GM18499 (cell line): Measurements from ENCODE around the gene CTSH.
"Not testable (repeated sequence)": the region's sequence is repeated elsewhere in the genome, so short reads cannot be mapped to it uniquely, and the experiment has no call there.

Experiments used
- ATAC-seq: cut with Tn5 transposase; IDR thresholded peaks from one replicate; pipeline ENCODE4 v1.9.1; 2021; ENCODE audit warnings: moderate number of reproducible peaks; ENCODE audit not compliant: insufficient read depth, unreplicated experiment

The CTSH gene

DNA sequence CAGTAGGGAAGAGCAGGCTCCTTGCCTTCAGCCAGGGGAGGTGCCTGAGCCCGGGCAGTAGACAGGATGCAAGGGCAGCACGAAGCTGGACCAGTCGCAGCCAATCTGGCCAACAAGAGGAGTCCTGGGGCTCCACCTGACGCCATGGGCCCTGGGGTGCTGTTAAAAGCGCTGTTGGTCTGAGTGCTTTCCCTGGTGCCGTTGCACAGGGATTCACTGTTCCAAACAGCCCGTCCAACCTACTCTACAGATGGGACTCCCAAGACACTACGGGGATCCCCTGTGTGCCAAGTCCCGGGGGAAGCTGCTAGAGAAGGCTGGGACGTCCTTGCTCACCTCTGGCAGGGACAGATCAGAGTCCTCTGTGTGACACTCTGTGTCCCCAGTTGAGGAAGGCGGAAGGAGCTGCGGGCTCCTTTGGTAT, 632 bp downstream of the CTSH start:
- no peak for ATAC-seq

DNA sequence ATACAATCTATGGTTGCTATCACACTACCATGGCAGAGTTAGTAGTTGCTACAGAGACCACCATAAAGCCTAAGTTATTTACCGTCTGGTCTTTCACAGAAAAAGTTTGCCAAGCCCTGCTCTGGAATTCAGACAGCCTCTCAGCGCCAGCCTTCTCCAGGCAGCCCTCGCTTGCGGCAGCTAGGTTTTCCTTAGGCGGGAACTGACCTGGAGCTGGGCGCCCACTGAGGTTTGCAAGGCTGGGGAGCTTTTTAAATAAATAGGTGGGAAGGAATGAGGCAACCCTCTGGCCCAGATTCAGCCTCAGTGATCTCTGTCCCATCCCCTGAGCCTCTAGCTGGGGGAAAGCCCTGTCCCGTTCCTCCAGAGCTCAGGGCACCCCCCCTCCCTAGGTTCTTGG, 1.2 kb downstream of the CTSH start:
- no peak for ATAC-seq

DNA sequence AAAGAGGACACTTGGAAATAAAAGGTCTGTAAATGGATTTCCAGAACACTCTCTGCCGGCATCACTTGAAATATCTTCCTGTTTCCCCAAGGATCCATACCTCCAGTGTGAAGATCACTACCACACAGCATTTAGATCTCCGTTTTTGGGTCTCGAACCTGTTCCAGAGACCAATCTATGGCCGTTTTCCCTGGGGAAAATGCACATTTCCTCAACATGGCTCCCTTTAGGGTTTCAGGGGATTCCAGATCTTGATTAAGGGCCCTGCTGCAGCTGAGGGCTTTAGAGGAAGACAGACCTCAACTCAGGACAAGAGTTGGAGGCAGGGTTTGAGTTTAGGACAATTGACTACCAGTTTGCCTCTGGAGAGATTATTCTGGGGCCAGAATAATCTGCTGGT, 2.1 kb downstream of the CTSH start:
- no peak for ATAC-seq

DNA sequence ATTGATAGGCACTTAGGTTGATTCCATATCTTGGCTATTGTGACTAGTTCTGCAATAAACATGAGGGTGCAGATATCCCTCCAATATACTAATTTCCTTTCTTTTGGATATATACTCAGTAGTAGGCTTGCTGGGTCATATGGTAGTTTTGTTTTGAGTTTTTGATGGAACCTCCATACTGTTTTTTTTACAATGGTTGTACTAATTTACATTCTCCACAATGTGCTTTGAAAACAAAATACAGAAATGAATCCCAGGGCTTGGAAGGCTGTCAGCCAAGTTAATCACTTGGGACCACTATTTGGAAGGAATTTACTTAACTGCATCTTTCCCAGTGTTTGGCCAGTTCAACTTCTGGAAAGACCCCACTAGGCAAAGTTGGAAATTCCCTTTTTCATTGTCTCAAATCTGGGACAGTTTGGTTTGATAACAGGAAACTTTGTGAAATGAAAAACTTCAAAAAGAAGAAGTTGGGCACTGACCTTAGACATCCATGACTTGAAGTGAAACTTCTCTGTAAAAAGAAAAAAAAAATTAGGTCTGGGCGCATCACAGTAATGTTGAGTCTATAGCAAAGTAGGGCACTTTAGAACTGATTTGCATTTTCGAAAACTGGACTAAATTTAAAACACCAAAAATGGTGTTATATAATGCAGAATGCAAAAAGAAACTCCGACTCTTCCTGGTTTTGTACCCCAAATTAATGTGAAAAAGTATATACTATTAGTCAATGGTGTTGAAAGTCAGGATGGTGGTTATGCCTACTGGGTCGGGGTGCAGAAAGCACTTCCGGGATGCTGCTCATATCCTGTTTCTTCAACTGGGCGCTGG, 6.0 kb downstream of the CTSH start:
- peak; percentile 36 for ATAC-seq

DNA sequence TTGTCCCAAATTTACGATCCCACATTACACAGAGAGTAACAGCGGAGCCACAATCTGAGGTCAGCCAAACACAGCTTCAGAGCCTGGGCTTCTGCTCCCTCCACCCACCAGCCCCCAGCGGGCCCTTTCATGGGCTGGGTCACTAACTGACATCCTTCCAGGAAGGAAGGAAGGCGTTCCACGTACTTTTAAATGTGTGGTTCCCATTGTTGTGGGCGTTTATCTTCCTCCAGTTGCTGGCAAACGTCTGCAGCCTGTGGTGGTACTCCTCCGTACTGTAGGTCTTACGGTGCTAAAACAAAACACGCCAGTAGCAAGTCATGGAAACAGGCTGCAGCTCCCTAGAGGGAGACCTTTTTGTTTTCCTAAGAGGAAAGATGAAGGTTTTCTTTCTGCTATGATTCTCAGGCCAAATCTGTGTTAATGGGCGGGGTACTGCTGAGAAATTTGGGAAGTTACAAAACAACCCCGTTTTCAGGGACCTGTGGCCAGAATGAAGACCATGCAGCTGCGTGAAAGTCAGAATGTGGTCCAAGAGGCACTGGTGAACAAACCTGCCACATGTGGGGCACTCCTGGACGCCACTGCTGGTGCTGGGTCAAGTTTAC, 7.6 kb downstream of the CTSH start:
- no peak for ATAC-seq

DNA sequence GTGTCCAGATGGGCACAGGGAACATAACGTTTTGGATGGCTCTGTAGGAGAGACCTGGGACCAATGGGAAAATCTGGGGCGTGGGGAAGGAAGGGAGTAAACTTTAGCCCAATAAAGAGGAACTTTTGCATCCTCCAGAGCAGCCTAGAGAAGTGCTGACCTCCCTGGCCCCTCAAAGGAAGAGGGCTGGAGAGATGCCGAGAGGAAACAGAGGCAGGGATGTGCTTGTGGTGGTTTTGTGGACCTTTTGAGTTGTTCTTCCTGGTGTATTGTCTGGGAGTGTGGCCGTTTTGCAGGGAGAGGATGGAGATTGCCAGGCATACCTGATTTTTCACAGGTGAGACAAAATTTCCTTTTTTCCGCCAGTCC, 10.2 kb downstream of the CTSH start:
- no peak for ATAC-seq

DNA sequence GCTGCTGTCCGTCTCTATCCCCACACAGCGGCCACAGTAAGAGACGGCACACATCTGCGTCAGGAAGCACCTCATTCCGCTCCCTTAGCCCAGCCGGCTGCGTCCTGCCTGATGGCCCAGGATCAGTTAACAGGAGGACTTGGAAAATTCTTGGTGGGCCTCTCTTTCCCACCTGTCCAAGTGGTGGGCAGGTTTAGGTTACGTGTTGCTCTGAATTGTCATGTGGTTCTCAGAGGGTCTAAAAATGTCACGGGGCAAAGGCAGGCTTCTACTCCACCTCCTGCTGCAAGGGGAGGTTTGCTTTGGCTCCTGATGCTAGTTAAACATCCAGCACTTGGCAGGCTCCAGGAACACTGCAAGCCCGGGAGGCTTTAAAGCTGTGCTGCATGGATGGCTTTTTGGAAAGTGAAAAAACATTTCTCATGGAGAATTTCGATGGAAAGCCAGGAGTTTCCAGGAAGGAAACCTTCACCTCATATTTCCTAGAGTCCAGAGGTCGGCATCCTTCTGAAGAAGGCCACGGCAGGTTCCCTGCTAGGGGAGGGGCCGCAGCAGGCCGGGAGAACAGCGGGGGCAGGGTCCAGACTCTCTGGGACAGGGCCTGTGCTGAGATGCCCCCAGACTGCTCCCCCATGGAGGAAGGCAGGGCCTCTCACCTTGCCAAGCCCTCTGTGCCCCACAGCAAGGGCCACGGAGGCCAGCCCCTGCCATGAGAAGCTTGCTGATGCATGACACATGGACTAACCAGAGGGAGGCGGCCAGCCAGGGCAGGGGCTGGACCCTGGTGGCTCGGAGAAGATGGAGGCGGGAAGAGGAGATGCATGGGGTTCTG, 10.8 kb downstream of the CTSH start:
- no peak for ATAC-seq

DNA sequence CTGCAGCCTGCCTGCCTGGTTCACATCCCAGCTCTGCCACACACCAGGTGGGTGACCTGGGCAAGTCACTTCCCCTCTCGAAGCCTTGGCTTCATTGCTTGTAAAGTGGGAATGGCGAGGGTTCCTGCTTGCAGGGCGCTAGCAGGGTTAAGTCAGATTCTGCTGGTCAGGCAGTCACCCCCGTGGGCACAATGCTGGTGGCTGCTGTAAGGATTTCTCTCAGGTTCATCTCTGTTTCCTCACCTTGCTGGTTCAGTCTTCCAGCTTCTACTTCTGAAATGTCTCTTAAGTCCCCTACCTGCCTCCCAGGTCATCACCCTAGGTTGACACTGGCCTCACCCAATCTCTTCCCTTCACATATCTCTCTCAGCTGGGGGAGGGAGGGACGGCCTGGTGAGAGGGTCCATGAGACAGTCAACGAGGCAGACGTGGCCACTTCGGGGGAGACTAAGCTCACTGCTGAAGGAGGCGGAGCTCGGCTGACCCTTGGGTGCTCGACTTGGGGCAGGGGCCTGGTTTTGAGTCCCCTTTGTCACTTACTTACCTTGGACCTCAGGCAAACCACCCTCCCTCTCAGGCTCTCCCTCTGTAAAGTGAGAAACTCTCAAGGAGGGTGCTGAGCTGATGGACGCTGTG, 11.5 kb downstream of the CTSH start:
- ATAC-seq, result no peak

DNA sequence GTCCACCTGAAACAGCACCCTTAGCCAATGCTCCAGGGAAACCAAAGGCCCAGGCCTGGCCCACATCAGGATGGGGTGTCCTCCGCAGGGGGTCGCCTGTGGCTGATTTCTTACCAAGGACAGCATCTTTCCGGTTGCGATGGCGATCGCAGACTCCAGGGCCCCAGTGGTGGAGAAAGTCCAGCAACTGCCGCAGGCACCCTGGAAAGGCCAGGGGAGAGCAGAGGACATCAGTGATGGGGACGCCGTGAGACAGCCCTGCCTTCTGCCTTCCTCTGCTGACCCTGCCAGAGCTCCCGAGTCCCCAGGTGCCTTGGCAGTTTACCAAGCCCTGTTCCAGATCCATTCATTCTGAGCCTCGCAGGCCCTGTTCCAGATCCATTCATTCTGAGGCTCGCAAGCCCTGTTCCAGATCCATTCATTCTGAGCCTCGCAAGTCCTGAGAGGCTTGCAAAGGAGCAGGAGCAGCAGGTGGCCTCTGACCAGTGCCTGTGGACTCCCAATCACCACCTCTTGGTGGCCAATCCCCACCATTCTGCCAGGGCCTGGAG, 12.5 kb downstream of the CTSH start:
- ATAC-seq, result no peak

DNA sequence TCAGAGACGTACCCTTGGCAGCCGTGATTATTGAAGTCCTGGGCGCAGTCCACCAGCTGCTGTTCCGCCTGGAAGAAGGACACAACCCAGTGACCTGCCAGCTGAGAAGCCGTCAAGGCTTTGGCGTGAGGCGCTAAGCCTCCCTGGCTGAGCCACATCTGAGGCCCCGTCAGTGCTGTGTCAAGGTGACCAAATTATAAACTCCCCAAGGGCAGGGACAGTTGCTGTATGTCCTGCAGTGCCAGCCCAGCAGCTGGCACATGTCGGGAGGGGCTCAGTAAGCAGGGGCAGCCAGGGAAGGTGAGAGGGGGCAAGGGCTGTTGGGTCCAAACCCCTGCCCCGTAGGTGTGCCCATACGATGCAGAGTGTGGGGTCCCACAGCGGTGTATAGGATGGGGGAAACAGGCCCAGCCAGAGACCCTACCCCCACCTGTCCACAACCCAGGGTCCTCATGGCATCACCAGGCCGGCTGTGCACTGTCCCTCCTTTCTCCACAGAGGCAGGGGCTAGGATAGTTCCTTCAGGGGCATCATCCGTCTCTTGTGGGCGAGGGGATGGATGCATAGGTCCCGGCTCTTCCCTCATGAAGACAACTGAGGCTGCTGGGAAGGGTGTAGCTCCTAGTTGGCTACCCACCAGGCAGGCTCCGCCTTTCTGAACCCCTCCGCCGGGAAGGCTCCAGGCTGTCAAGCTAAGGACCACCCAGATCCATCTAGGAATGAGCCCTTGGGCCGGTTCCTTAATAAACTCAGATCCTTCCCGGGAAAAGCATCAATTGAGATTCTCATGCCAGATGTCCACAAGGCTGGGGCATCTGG, 13.2 kb downstream of the CTSH start:
- ATAC-seq, result no peak

DNA sequence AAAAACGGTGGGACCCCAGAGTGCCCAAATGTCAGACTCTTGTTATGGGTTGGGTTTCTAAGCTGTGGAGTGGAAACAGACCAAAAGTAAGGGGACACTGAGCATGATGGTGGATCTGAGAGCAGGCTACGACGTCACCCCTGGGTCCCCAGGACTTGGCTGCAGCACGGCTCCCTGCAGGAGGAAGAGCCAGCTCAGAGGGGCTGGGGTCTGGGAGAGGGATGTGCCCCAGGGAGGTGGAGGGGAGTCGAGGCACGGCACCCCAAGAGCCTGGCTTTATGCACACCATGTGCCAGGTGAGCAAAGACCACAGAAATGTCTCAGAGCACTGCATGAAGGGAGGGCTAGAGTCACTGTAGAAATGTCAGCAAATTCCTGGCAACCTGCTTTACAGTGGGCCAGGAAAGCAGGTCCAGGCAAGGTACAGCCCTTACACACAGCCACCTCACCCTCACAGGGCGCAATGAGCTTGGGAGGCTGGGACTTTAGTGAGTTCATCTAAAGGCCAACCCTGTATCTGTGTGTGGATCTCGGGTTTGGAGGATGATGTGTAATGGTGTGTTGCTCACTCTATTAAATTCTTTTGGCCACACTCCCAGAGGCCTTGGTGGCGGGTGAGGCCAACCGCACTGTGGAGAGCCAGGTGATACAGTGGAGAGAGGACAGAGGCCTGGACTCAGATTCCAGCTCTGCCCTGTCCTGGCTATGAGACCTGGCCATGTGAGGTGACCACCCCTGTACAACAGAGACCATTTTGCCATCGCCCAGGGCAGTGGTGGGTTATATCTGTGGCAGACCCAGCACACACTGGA, 14.1 kb downstream of the CTSH start:
- ATAC-seq, result no peak

DNA sequence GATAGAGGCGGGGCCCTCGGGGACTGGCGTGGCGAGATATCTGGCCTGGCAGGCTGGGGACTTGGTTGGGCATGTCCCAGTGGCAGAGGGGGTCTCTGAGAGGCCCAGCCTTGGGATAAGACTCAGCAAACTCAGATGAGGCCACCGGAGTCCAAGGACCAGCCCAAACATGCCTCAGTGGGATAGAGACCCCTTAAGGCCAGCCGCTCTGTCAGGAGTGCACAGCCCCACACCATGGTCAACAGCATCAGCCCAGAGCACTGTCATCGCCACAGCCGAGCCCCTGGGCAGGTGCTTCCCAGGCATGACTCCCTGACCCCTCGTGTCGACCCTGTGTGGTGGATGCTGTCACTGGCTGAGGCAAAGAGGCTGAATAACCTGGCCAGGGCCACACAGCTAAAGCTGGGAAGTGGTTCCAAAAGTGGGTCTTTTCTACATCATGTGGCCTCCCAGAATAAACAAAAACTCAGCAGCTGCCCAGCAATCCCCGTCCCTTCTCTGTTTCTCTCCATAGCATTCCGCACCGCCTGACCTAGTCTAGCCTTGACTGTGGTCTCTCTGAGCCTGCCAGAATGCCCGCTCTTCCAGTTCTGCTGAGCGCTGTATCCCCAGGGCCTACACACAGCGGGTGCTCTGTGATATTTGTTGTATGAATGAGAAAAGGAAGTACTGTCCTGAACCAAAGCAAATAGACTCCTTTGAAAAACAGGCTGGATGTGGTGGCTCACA, 15.1 kb downstream of the CTSH start:
- ATAC-seq, result no peak

DNA sequence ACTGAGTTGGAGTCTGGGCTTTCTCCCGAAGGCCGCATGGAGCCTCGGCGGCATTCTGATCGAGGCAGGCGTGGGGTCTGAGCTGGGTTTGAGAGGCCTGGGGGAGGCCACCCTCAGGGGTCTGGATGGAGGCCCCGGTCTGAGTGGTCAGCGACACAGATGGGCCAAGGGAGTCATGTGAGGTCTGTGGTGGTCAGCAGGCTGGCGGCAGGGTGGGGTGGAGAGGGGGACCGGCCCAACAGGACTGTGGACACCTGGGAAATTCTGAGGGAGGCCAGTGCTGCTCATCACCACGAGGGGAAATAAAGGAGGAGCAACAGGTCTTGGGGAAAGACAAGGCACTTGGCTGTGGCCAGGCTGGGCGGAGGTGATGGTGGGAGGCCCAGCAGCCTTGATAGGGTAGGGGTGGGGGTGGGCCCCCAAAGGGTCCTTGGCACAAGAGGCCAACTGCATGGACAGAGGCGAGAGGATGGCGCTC, 16.2 kb downstream of the CTSH start:
- no peak for ATAC-seq

DNA sequence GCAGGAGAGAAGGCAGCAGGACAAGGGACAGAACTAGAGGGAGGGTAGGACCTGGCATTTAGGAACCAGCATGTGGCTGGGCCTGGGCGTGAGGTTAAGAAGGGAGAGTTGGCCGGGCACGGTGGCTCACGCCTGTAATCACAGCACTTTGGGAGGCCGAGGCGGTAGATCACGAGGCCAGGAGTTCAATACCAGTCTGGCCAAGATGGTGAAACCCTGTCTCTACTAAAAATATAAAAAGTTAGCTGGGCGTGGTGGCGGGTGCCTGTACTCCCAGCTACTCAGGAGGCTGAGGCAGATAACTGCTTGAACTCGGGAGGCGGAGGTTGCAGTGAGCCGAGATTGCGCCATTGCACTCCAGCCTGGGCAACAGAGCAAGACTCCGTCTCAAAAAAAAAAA, 16.7 kb downstream of the CTSH start:
- not testable (repeated sequence) for ATAC-seq

DNA sequence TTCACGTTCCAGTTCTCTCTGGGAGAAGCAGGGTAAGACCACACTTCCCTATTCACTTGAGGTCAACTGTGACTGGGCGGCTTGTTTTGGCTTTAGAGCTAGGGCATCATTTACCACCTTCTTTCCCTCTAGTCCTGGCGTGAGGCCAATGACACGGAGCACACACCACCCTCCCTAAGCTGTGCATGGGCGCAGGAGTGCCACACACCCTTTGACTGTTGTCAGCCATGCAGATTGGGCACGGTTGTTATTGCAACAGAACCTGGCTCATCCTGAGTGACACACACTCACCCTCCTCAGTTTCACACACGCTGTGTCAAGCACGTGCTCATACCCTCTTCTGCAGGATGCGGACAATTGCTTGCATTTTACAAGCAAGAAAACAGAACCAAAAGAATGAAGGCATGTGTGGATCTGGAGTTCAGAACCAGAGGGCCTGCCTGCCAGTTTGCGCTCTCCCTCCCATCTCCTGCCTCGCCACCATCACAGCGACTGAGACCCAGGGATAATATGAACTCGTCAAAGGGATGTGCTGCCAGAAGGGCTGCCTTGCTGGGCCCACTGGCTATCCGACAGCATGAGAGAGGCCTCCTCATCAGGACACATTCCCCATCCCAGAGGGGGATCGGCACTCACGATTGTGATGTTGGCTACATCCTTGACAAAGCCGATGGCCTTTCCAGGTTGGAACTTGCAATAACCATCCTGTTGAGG, 17.6 kb downstream of the CTSH start:
- ATAC-seq, result no peak

DNA sequence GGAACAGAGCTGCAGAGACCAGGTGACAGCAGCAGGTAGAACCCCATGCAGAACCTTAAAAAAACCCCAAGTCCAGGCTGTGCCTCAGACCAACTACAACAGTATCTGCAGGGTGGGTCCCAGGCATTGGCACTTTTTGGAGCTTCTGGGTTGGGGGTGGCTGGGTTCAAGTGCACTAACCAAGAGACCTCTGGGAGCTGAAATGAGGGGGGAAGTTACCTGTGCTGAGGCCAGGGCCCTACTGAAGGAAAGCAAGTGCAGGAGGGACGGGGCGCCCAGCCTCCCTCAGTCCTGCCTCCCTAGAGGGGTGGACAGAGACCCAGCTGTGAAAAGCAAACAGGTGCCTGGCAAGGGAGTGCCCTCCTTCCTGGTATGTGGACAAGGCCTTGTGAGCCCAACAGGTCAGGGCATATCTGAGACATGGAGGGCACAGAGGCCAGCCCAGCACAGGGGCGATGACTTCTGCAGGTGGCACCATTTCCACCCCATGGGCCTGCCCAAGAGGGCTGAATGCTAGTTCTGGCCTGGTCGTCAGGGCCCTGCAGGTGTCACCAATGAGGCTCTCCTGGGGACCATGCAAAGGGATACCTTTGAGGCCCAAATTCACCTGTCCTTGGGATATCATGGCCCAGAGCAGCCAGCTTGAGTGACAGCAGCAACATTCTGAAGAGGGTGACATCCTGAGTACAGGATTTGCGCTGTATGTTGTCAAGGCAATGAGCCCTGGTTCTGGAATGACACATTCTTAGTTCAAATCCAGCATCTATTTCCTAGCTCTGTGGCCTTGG, 18.7 kb downstream of the CTSH start:
- no peak for ATAC-seq
